HepG2 (cell line): ENCODE results near the gene PLCB1. TPM values are rescaled to one million over a fixed set of nuclear protein-coding genes. Genes with fewer than 3 reads are reported as not detected.

Source experiments
- ATAC-seq: fragments of 200-7000 bp; cut with Tn5 transposase; 3 replicates; pipeline ENCODE4 v1.9.1; 2020; ENCODE audit warnings: mild to moderate bottlenecking, moderate library complexity
- BruUV-seq: library from RNA; stranded (reverse); fragments of 400-500 nt; replicated peaks from 2 replicates; lab custom pipeline; 2021; lab: Mats Ljungman, UMichigan
- CTCF ChIA-PET: fragments of 300-600 bp; formaldehyde crosslinking; extraction: SDS; loops from one replicate; lab custom pipeline; 2021; ENCODE audit warnings: low total read pairs, inconsistent platforms, low intra/inter-chr PET ratio; lab: Yijun Ruan, JAX
- POLR2A ChIA-PET: fragments of 350-600 bp; sonication (Branson Sonifier 250); formaldehyde crosslinking; loops from one replicate; lab custom pipeline; 2020; ENCODE audit warnings: antibody characterized with exemption, inconsistent platforms; lab: Yijun Ruan, JAX
- DNase-seq: peaks from one replicate; pipeline ENCODE4 v3.0.0-alpha.2; 2015; ENCODE audit warnings: low spot score
- FAIRE-seq: peaks from 3 replicates; lab custom pipeline; 2011; peaks lifted over from hg19 to GRCh38; lab: Jason Lieb, UNC
- H2AFZ ChIP-seq: one replicate; pipeline ENCODE4 v1.6.1; 2011; ENCODE audit warnings: low read length, inconsistent platforms
- H3K27ac ChIP-seq: fragments of 300-600 bp; 3 replicates; pipeline ENCODE4 v1.8.0; 2011; ENCODE audit warnings: mixed run types, mild to moderate bottlenecking, mixed read lengths, low read length, inconsistent platforms; ENCODE audit not compliant: insufficient read depth; ENCODE audit errors: extremely low read length
- H3K27me3 ChIP-seq, 2 experiments: fragments of 200-600 bp in 1 of 2; 2 replicates in 1 of 2; 3 replicates in 1 of 2; pipeline versions ENCODE4 v1.6.0 to v1.8.0; 2011; ENCODE audit warnings: low read length in 2 of 2, mild to moderate bottlenecking in 2 of 2, moderate library complexity in 2 of 2, inconsistent platforms in 1 of 2; ENCODE audit not compliant: insufficient read depth in 2 of 2, control insufficient read depth in 1 of 2
- H3K36me3 ChIP-seq, 2 experiments: fragments of 200-600 bp in 1 of 2; replicated peaks in 1 of 2; 2 replicates in 1 of 2; 3 replicates in 1 of 2; pipeline versions ENCODE4 v1.5.1 to v1.8.0; 2011; ENCODE audit warnings: low read length in 2 of 2, inconsistent platforms in 1 of 2; ENCODE audit not compliant: insufficient read depth in 2 of 2, control insufficient read depth in 1 of 2
- H3K4me1 ChIP-seq: 2 replicates; pipeline ENCODE4 v1.5.1; 2012; ENCODE audit warnings: low read length, inconsistent platforms; ENCODE audit not compliant: insufficient read depth
- H3K4me2 ChIP-seq: 2 replicates; pipeline ENCODE4 v1.6.0; 2011; ENCODE audit warnings: low read depth, low read length, inconsistent platforms
- H3K4me3 ChIP-seq, 3 experiments: fragments of 200-600 bp in 1 of 3; sonication (generic), shearing (Covaris generic) in 1 of 3; replicated peaks in 1 of 3; 2 replicates each; pipeline ENCODE4 v1.5.1; 2011 to 2016; ENCODE audit warnings: low read length in 3 of 3, inconsistent platforms in 2 of 3, low read depth in 2 of 3, mild to moderate bottlenecking in 2 of 3, control low read depth in 1 of 3, mixed read lengths in 1 of 3; ENCODE audit not compliant: insufficient read depth in 1 of 3
- H3K79me2 ChIP-seq: one replicate; pipeline ENCODE4 v1.6.1; 2011; ENCODE audit warnings: low read length, inconsistent platforms; ENCODE audit not compliant: insufficient read depth
- H3K9ac ChIP-seq: 2 replicates; pipeline ENCODE4 v1.6.0; 2011; ENCODE audit warnings: mild to moderate bottlenecking, low read depth, low read length, inconsistent platforms; ENCODE audit not compliant: insufficient read depth
- H3K9me3 ChIP-seq: 2 replicates; pipeline ENCODE4 v1.5.1; 2012; ENCODE audit warnings: mild to moderate bottlenecking, low read length
- H4K20me1 ChIP-seq: 2 replicates; pipeline ENCODE4 v1.6.0; 2011; ENCODE audit warnings: inconsistent platforms, mild to moderate bottlenecking, low read length, moderate library complexity; ENCODE audit not compliant: insufficient read depth
- ATRX ChIP-seq: sonication (generic); formaldehyde crosslinking; IDR thresholded peaks from 2 replicates; pipeline ENCODE4 v1.4.0; 2020; ENCODE audit warnings: missing genetic modification reagents, borderline replicate concordance
- BHLHE40 ChIP-seq: IDR thresholded peaks from 2 replicates; pipeline ENCODE4 v1.6.1; 2011; ENCODE audit warnings: low read length, improper control_type of control experiment
- CREBL2 ChIP-seq: sonication (generic); formaldehyde crosslinking; IDR thresholded peaks from 2 replicates; pipeline ENCODE4 v1.8.1; 2023; ENCODE audit warnings: missing genetic modification reagents, mild to moderate bottlenecking, borderline replicate concordance
- ESRRA ChIP-seq: sonication (generic); formaldehyde crosslinking; IDR thresholded peaks from 2 replicates; pipeline ENCODE4 v1.5.1; 2020; ENCODE audit warnings: mild to moderate bottlenecking, low read depth, missing genetic modification reagents
- KAT2B ChIP-seq: fragments of 150-350 bp; IDR thresholded peaks from 2 replicates; pipeline ENCODE4 v1.6.1; 2014; ENCODE audit warnings: low read depth, low read length, borderline replicate concordance
- KDM5B ChIP-seq: sonication (generic); formaldehyde crosslinking; IDR thresholded peaks from 2 replicates; pipeline ENCODE4 v1.4.0; 2020; ENCODE audit warnings: missing genetic modification reagents, mild to moderate bottlenecking, borderline replicate concordance
- NFIB ChIP-seq: sonication (generic); formaldehyde crosslinking; IDR thresholded peaks from 2 replicates; pipeline ENCODE4 v1.9.0; 2021; ENCODE audit warnings: missing genetic modification reagents, mild to moderate bottlenecking, borderline replicate concordance
- SP2 ChIP-seq: sonication (generic); formaldehyde crosslinking; IDR thresholded peaks from 2 replicates; pipeline ENCODE4 v1.5.1; 2020; ENCODE audit warnings: mild to moderate bottlenecking, missing genetic modification reagents
- TEAD3 ChIP-seq: optimal IDR thresholded peaks from 2 replicates; pipeline ENCODE3; 2016; ENCODE audit warnings: borderline replicate concordance
- ZBTB21 ChIP-seq: sonication (generic); formaldehyde crosslinking; IDR thresholded peaks from 2 replicates; pipeline ENCODE4 v1.4.0; 2020; ENCODE audit warnings: missing genetic modification reagents
- ZNF18 ChIP-seq: sonication (generic); formaldehyde crosslinking; IDR thresholded peaks from 2 replicates; pipeline ENCODE4 v1.8.0; 2022; ENCODE audit warnings: mild to moderate bottlenecking, missing genetic modification reagents; ENCODE audit not compliant: insufficient replicate concordance
- ZNF282 ChIP-seq: fragments of 450-650 bp; IDR thresholded peaks from 2 replicates; pipeline ENCODE4 v1.6.1; 2018; ENCODE audit not compliant: partially characterized antibody
- ZNF367 ChIP-seq: sonication (generic); formaldehyde crosslinking; IDR thresholded peaks from 2 replicates; pipeline ENCODE4 v1.4.0; 2020; ENCODE audit warnings: missing genetic modification reagents, borderline replicate concordance
- ZNF567 ChIP-seq: sonication (generic); formaldehyde crosslinking; IDR thresholded peaks from 2 replicates; pipeline ENCODE4 v1.8.1; 2023; ENCODE audit warnings: mild to moderate bottlenecking, missing genetic modification reagents, borderline replicate concordance
- ZNF891 ChIP-seq: sonication (generic); formaldehyde crosslinking; IDR thresholded peaks from 2 replicates; pipeline ENCODE4 v1.5.0; 2020; ENCODE audit warnings: mild to moderate bottlenecking, missing genetic modification reagents
- WGBS: methylation state at CpG from one replicate; pipeline ENCODE4 v1.1.6; 2017; ENCODE audit warnings: low lambda C conversion rate; 5-methylcytosine and 5-hydroxymethylcytosine counted together
- in situ Hi-C: cut with HindIII; loops from 2 replicates; pipeline ENCODE4 v1.10.0; 2017; ENCODE audit warnings: low pct_unique_long_range_greater_than_20kb; ENCODE audit not compliant: extremely low pct_ligation_motif_present
- intact Hi-C: fragments of 100-400 bp; cut with micrococcal nuclease; formaldehyde crosslinking; loops from one replicate; pipeline ENCODE4 v1.10.0; 2022; ENCODE audit not compliant: unreplicated experiment
- polyA plus RNA-seq, 8 experiments: library from polyadenylated mRNA; depleted of rRNA in 3 of 8; stranded (reverse) in 7 of 8; unstranded in 1 of 8; fragments of >200 nt; fragmentation: Illumina TruSeq in 4 of 8; extraction: Trizol in 4 of 8; gene quantifications; 2 replicates each; pipeline versions ENCODE4 v1.2.1 to v1.2.3, GENCODE V29; 2011 to 2016; ENCODE audit warnings: low read depth in 4 of 8, missing spikeins in 1 of 8, mixed read lengths in 1 of 8; ENCODE audit not compliant: insufficient read depth in 1 of 8
- total RNA-seq, 5 experiments: library from RNA; depleted of rRNA; stranded (reverse); fragments of >200 nt; fragmentation: Illumina TruSeq; extraction: Trizol; gene quantifications; 2 replicates each; pipeline ENCODE4 v1.2.3, GENCODE V29; 2016; ENCODE audit warnings: low read depth in 1 of 5

PLCB1 gene
- total and polyA plus RNA-seq, 2 of the 13 experiments (the other 11 are each of a cell fraction or from before 2014, with no cell fraction given), result 42.4 to 55.9 TPM

- in situ Hi-C loops, result no loop called here
- no peak for TF ChIP-seq NFIB (CRISPR knock-in tag)
- no peak for TF ChIP-seq ESRRA (CRISPR knock-in tag)
- no peak for TF ChIP-seq ZNF282
- TF ChIP-seq KDM5B (CRISPR knock-in tag), result no peak
- TF ChIP-seq TEAD3, result no peak
- no peak for TF ChIP-seq KAT2B
- no peak for TF ChIP-seq SP2 (CRISPR knock-in tag)
- no peak for TF ChIP-seq ZNF567 (CRISPR knock-in tag)
- TF ChIP-seq ZNF891 (CRISPR knock-in tag), result no peak
- TF ChIP-seq ATRX (CRISPR knock-in tag), result no peak
- no peak for TF ChIP-seq ZNF367
- no peak for TF ChIP-seq ZBTB21 (CRISPR knock-in tag)
- TF ChIP-seq BHLHE40, result no peak
- TF ChIP-seq CREBL2 (CRISPR knock-in tag), result no peak
- TF ChIP-seq ZNF18 (CRISPR knock-in tag), result no peak
- Histone ChIP-seq H3K4me2 (no peak overlapping the region), H4K20me1 (no peaks in the 10 kb centered on the region), H3K4me1 (no peaks in the 10 kb centered on the region), H3K27ac (no peak overlapping the region), H2AFZ (no peak overlapping the region), H3K9me3 (no peaks in the 10 kb centered on the region), H3K27me3 (no peaks in the 10 kb centered on the region), H3K36me3 (peaks cover 14 to 48% of the 10 kb centered on the region in 2 experiments), H3K79me2 (no peaks in the 10 kb centered on the region), H3K9ac (no peak overlapping the region), H3K4me3 (no peak overlapping the region)
- FAIRE-seq, result no peak
- intact Hi-C loops, result no loop called here
- CTCF ChIA-PET, result no interaction called here
- DNase-seq, result no peak
- ATAC-seq, result no peak
- BruUV-seq, result no TSS peak
- POLR2A ChIA-PET, result no interaction called here
- WGBS, result 92% methylated on average over 4 of the region's 4 CpGs
These were observed 514.0 kb downstream of the PLCB1 start for GRCh38 chr20:8646033-8646441.
